T-helper 9 cell (primary cell): ENCODE measurements around the gene TBX4.

Source experiments
- DNase-seq: peaks from one replicate; pipeline ENCODE4 v3.0.0-alpha.2; 2020

The TBX4 gene

DNA sequence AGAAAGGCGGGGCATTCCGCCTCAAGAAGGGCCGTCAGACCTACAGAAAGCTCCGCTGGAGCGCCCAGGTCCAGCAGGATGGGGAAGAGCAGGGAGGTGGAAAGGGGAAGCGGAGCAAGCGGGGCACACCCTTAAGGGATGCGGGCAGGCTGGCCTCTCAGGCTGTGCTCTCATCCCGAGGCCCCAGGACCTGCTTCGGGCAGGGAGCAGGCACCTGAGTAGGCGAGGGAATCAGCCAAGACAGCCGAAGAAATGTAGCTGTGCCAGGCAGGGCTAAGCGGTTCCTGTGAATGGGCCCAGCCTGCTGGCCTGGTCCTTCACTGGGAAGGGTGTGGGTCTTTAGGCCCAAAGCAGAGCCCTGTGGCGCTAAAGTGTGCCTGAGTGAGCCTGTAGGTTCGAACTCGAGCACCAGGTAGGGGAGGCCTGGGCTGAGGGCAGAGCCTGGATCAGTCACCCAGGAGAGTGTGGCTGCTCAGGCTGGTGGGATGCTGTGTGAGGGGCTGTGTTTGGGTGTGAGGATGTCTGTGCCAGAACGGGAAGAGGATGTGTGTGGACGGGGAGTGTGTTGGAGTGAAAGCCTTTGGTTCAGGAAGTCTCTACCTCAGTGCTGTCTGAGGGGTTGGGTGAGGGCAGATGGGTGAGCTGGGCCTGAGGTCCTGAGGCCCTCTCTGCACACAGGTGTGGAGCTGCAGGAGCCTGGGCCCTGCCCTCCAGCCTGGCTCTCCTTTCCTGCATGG, 3.3 kb downstream of the TBX4 start:
- no peak for DNase-seq

DNA sequence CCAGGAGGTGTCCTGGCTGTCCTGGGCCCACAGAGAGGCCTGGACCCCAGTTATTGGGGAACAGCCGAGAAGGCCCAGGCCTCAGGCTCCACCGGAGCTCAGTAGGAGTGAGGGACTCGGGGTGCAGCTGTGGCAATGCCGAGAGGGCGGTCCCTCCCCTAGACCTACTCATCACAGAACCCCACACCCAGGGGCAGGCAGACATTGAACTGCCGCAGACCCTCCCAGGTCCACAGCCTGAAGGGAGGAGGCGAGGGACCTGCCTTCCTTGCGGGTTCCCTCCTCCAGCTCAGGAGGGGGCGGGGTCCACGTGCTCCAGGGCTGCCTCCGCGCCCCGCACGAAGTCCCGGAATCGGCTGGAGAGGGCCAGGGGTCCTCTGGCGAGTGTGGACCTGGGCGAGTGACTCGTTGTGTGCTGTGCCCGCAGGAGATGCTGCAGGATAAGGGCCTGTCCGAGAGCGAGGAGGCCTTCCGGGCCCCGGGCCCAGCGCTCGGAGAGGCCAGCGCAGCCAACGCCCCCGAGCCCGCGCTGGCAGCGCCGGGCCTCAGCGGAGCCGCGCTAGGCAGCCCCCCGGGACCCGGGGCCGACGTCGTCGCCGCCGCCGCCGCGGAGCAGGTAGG, 3.9 kb downstream of the TBX4 start:
- no peak for DNase-seq

DNA sequence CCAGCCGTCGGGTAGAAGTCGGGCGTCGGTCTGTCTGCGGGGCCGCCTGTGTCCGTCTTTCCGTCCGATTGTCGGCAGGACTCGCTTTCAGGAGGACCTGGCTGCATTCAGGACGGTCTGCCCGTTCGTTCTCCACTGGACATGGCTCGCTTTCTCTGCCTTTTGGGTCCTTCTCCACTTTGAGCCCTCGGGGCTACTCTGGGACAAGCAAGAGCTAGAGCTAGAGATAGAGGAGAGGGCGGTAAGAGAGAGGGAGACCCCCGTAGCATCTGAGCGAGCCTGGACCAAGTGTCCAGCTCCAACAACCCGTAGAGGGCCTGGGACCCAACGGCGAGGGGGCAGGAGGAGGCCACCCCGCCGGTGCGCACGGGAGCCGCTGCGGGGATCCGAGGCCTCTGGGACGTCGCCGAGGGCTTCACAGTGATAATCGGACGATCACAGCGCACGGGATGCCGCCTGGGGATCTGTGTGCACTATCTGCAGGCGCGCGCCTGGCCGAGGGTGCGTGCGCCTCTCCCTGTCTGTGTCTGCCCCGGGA, 4.5 kb downstream of the TBX4 start:
- DNase-seq, result no peak

GRCh38 chr17:61457226-61457983, 5.2 kb downstream of the TBX4 start:
- no peak for DNase-seq

- DNase-seq, result no peak
Measured at GRCh38 chr17:61458000-61458399, 5.8 kb downstream of the TBX4 start.

- no peak for DNase-seq
Measured at GRCh38 chr17:61458421-61459141, 6.4 kb downstream of the TBX4 start.

GRCh38 chr17:61459142-61459809, 7.1 kb downstream of the TBX4 start:
- no peak for DNase-seq

- no peak for DNase-seq
Measured at GRCh38 chr17:61459939-61460718, 7.9 kb downstream of the TBX4 start.

DNA sequence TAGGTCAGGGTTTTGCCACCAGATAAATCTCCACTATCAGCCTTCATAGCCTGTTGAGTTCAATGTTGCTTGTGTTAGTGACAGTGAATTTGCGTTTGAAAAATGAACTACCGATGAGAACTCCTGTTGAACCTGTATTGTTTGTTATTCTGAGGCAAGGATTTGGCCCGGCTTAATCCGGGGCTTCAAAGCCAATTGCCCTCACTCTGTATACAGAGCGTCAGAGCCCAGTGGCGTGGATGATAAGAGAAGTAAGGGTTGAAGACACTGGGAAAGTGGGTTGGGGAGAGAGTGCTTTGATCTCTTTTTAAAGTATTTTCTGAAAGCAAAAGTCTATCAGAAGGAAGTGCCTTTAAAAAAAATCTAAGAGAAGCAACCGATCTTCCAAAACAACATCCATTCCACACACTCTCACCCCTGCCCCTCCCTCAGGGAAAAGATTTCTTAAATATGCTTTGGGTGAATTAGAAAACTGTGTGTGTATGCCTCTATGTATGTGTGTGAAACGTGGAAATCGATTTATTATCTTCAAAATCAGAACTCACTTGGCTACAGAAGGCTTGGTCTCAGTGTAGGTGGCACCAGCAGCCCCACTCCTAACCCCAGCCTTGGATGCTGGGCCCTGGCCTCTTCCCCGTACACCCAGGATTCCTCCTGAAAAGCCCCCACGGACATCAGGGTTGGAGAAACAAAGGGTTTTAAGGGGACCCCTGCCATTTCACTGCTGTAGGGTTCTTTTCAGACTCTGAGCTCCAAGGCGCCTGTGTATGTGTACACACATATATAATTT, 8.8 kb downstream of the TBX4 start:
- no peak for DNase-seq

DNA sequence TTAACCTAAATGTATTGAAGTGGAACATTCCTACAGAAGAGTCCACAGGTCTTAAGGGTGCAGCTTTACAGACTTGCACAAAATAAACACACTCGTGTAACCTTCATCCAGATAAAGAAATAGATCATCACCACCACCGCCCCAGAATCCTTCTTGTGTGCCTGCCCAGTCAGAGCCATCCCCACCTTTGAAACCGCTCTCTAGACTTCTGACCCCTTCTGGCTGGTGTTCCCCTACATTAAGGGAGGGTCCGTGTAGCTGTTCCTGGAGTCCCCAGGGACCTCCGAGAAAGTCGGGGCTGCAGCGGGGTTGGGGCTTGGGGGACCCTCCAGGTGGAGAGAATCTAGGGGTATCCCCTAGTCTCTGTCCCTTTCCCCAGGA, 9.4 kb downstream of the TBX4 start:
- no peak for DNase-seq

GRCh38 chr17:61461967-61462718, 9.9 kb downstream of the TBX4 start:
- no peak for DNase-seq

- DNase-seq, result no peak
Measured at GRCh38 chr17:61462719-61463315, 10.6 kb downstream of the TBX4 start.

- no peak for DNase-seq
Measured at GRCh38 chr17:61463316-61464129, 11.3 kb downstream of the TBX4 start.

DNA sequence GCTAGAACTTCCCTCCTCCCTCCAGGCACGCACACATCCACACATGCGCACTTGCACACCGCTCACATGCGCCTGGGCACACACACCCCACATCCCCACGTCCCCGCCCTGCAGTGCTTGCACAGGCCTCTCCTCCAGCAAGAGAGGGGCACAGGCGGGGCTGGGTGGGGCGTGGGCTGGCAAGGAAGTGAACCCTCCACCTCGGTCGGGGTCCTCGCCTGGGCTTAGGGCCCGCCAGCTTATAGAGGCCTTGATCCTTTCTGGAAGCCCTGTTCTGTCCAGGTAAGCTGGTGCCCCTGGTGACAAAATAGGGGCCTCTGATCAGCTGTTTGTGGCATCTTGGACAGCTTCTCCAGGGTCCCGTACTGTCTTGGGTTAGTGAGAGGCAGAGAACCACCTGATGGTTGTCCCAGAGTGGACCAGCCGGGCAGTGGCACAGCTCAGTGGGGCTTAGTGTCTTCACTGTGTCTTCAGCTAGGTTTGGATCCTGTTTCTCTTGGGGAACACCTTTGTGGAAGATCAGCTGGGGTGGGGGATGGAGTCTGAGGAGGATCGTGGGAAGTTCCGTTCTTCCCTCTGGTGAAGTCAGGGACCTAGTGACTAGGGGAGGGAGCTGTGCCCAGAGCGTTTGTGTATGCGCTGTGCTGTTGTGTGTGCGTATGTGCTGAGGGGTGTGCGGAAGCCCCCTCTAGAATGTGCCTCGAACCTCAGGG, 12.1 kb downstream of the TBX4 start:
- DNase-seq, result no peak

GRCh38 chr17:61464843-61465180, 12.6 kb downstream of the TBX4 start:
- no peak for DNase-seq

- no peak for DNase-seq
Measured at GRCh38 chr17:61465550-61466237, 13.5 kb downstream of the TBX4 start.

DNA sequence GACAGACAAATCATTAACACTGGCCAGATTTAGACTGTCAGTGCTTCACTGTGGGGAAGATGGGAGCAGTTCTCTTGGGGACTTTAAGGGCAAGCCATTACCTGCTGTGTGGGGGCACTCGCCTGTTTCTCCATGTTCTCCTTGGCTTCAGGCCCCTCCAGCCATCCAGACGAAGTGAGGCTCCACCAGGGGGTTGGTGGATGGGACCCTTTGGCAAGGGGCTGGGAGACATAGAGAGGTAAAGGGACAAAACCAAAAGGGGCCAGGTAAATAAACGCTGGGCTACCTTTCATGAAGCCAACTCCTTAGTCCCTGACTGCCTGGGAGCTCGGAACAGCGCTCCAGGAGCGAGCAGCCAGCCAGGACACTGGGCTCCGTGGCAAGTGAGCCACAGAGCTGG, 14.0 kb downstream of the TBX4 start:
- no peak for DNase-seq
